GM12873 (cell line): Measurements from ENCODE around the gene PPP1R1A.

ENCODE experiments used
- CTCF ChIP-seq: IDR thresholded peaks from 2 replicates; pipeline ENCODE4 v1.5.1; 2012; ENCODE audit warnings: low read depth, mild to moderate bottlenecking, moderate library complexity, low read length, control low read depth; ENCODE audit not compliant: insufficient read depth; ENCODE audit errors: missing control alignments

The PPP1R1A gene

GRCh38 chr12:54583726-54584125, 4.7 kb downstream of the PPP1R1A start:
- TF ChIP-seq CTCF: no peak

- no peak for TF ChIP-seq CTCF
These were observed 7.0 kb downstream of the PPP1R1A start for GRCh38 chr12:54581412-54581811.

GRCh38 chr12:54579696-54580333, 8.6 kb downstream of the PPP1R1A start:
- peak; percentile 100 for TF ChIP-seq CTCF

GRCh38 chr12:54579258-54579657, 9.2 kb downstream of the PPP1R1A start:
- TF ChIP-seq CTCF: no peak

GRCh38 chr12:54578778-54579177, 9.7 kb downstream of the PPP1R1A start:
- TF ChIP-seq CTCF: no peak

GRCh38 chr12:54572881-54573280, 15.6 kb downstream of the PPP1R1A start:
- TF ChIP-seq CTCF: no peak

- no peak for TF ChIP-seq CTCF
These were observed 17.0 kb downstream of the PPP1R1A start for GRCh38 chr12:54571193-54572188.
